K562 (cell line): Measurements from ENCODE around the gene NOTCH1. TPM values are rescaled to one million over a fixed set of nuclear protein-coding genes. Genes with fewer than 3 reads are reported as not detected.

Experiments used
- CBX3 ChIP-seq, 2 experiments: IDR thresholded peaks; 1 replicate in 1 of 2; 2 replicates in 1 of 2; pipeline ENCODE4 v1.6.1; 2012; ENCODE audit warnings: inconsistent platforms in 2 of 2, low read length in 2 of 2, borderline replicate concordance in 1 of 2, control low read depth in 1 of 2
- FUS ChIP-seq: fragments of 200-400 bp; formaldehyde crosslinking; optimal IDR thresholded peaks from 2 replicates; pipeline ENCODE3; 2017; ENCODE audit warnings: low read depth, low read length
- HCFC1 ChIP-seq: IDR thresholded peaks from 2 replicates; pipeline ENCODE4 v1.6.1; 2012; ENCODE audit warnings: low read depth, low read length, improper control_type of control experiment
- HDAC3 ChIP-seq: fragments of 450-650 bp; IDR thresholded peaks from 2 replicates; pipeline ENCODE4 v1.6.1; 2018; ENCODE audit warnings: borderline replicate concordance, mild to moderate bottlenecking, moderate library complexity; ENCODE audit not compliant: partially characterized antibody
- HDAC6 ChIP-seq: IDR thresholded peaks from 2 replicates; pipeline ENCODE4 v1.6.1; 2012; ENCODE audit warnings: low read depth, mild to moderate bottlenecking, control low read depth, inconsistent platforms, low read length, moderate library complexity
- HNRNPK ChIP-seq: fragments of 200-400 bp; formaldehyde crosslinking; IDR thresholded peaks from one replicate; pipeline ENCODE4 v1.6.1; 2018; ENCODE audit warnings: mild to moderate bottlenecking, low read depth, low read length; ENCODE audit not compliant: poor library complexity, severe bottlenecking
- ILK ChIP-seq: fragments of 450-650 bp; IDR thresholded peaks from 2 replicates; pipeline ENCODE4 v1.6.1; 2016; ENCODE audit warnings: missing genetic modification characterization, low read depth, mild to moderate bottlenecking, missing compliant biosample characterization, moderate library complexity, borderline replicate concordance
- JUN ChIP-seq, 2 experiments: sonication (generic) in 1 of 2; formaldehyde crosslinking in 1 of 2; IDR thresholded peaks; 2 replicates each; pipeline versions ENCODE4 v1.6.1 to v1.8.0; 2012 to 2022; ENCODE audit warnings: borderline replicate concordance in 2 of 2, mild to moderate bottlenecking in 2 of 2, improper control_type of control experiment in 1 of 2, low read depth in 1 of 2, low read length in 1 of 2, missing genetic modification reagents in 1 of 2
- PHB ChIP-seq: fragments of 250-450 bp; sonication (Bioruptor Pico); IDR thresholded peaks from 2 replicates; pipeline ENCODE4 v1.5.0; 2021
- PHB2 ChIP-seq: fragments of 450-650 bp; IDR thresholded peaks from 2 replicates; pipeline ENCODE4 v1.6.1; 2017; ENCODE audit warnings: low read depth
- PRPF4 ChIP-seq: fragments of 200-400 bp; formaldehyde crosslinking; IDR thresholded peaks from one replicate; pipeline ENCODE4 v1.6.1; 2017; ENCODE audit warnings: low read length, low read depth, mild to moderate bottlenecking; ENCODE audit not compliant: insufficient read depth, poor library complexity, severe bottlenecking
- RBBP5 ChIP-seq: fragments of 200-600 bp; sonication (generic); IDR thresholded peaks from 2 replicates; pipeline ENCODE4 v1.6.1; 2012; ENCODE audit warnings: borderline replicate concordance, mild to moderate bottlenecking, low read length, control low read depth, inconsistent platforms; ENCODE audit not compliant: insufficient read depth, poor library complexity, severe bottlenecking
- ZBTB17 ChIP-seq: fragments of 450-650 bp; formaldehyde crosslinking; IDR thresholded peaks from 2 replicates; pipeline ENCODE4 v1.4.0; 2020; ENCODE audit warnings: mild to moderate bottlenecking
- ZNF174 ChIP-seq: fragments of 250-450 bp; sonication (Bioruptor Pico); IDR thresholded peaks from 2 replicates; pipeline ENCODE4 v1.4.0; 2020; ENCODE audit warnings: mild to moderate bottlenecking
- polyA plus RNA-seq, 8 experiments: library from polyadenylated mRNA; depleted of rRNA in 4 of 8; stranded (reverse) in 5 of 8; unstranded in 3 of 8; fragments of >200 nt; fragmentation: Nextera tagmentation in 2 of 8; fragmentation: Illumina TruSeq in 1 of 8; extraction: Ambion mirVana in 2 of 8; extraction: Trizol in 1 of 8; gene quantifications; 2 replicates each; pipeline versions ENCODE4 v1.2.1 to v1.2.3, GENCODE V29; 2011 to 2014; ENCODE audit warnings: inconsistent platforms in 1 of 8, missing spikeins in 1 of 8
- total RNA-seq, 7 experiments: library from RNA; depleted of rRNA in 6 of 7; stranded (reverse); fragments of >200 nt in 6 of 7; fragmentation: Illumina TruSeq in 2 of 7; extraction: Trizol in 2 of 7; gene quantifications; 2 replicates each; pipeline versions ENCODE4 v1.2.1 to v1.2.3, GENCODE V29; 2011 to 2021; ENCODE audit warnings: low replicate concordance in 1 of 7
- TF ChIP-seq, protein P1 (sequence below): fragments of 450-650 bp; conservative IDR thresholded peaks from 2 replicates; pipeline ENCODE4 v1.6.1; 2016; ENCODE audit warnings: missing genetic modification characterization, low read depth, mild to moderate bottlenecking, control low read depth, missing compliant biosample characterization
- TF ChIP-seq, protein P2 (sequence below), 2 experiments: fragments of 450-650 bp; IDR thresholded peaks; 2 replicates each; pipeline ENCODE4 v1.6.1; 2018; ENCODE audit warnings: mild to moderate bottlenecking in 2 of 2, low read depth in 1 of 2; ENCODE audit not compliant: partially characterized antibody in 2 of 2
- TF ChIP-seq, protein P3 (sequence below): fragments of 450-650 bp; formaldehyde crosslinking; IDR thresholded peaks from 2 replicates; pipeline ENCODE4 v1.4.0; 2020; ENCODE audit warnings: mild to moderate bottlenecking, mixed read lengths
- TF ChIP-seq, protein P4 (sequence below): fragments of 250-450 bp; sonication (Bioruptor Pico); IDR thresholded peaks from 2 replicates; pipeline ENCODE4 v1.8.0; 2022; ENCODE audit warnings: moderate library complexity, mild to moderate bottlenecking, inconsistent platforms

NOTCH1 gene
- total and polyA plus RNA-seq, 9 of the 15 experiments (the other 6 are each of a cell fraction or from before 2014, with no cell fraction given): 0.03 to 31.4 (median 2.3) TPM

DNA sequence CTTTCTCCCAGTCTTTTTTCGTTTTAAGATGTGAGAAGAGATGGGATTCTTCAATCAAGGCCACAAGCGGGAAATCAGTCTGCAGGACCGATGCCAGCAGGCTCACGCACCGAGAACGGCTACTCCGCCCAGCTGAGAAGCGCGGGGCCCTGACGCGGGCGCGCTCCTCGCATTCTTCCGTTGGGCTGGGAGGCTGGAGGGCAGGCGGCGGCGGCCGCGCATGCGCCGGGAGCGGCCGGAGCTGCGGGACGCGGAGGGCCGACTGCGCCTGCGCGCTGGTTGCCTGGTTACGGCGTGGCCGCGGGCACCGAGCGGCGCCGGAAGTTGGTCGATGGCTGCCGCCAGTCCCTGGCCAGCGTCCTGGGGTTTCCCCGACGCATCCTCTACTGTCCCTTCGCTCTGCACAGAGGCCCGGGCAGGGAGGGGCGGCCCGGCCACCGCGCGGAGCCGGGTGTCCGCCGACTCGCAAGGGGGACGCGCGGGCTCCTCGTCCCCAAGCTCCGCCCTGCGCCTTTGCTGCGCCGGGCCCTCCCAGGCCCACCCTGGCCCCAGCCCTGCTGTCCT lies 62.2 kb downstream of the NOTCH1 start (continued):
- TF ChIP-seq RBBP5 (peak; percentile 29), ZBTB17 (no peak), PRPF4 (no peak), FUS (no peak), JUN (IDR thresholded peaks at IDR 0.05; ENCODE audit: borderline replicate concordance, low read depth, low read length) (no peak), JUN (CRISPR knock-in tag; IDR thresholded peaks at IDR 0.05; ENCODE audit: borderline replicate concordance) (no peak), ILK (tag) (no peak), CBX3 (IDR thresholded peaks at IDR 0.05; ENCODE audit: borderline replicate concordance in 1 of 2, low read length in 2 of 2) (no peak), PHB2 (no peak), HNRNPK (no peak), HDAC3 (no peak), HCFC1 (no peak), PHB (CRISPR knock-in tag) (no peak), HDAC6 (no peak), ZNF174 (CRISPR knock-in tag) (no peak)
- TF ChIP-seq, protein P1, sequence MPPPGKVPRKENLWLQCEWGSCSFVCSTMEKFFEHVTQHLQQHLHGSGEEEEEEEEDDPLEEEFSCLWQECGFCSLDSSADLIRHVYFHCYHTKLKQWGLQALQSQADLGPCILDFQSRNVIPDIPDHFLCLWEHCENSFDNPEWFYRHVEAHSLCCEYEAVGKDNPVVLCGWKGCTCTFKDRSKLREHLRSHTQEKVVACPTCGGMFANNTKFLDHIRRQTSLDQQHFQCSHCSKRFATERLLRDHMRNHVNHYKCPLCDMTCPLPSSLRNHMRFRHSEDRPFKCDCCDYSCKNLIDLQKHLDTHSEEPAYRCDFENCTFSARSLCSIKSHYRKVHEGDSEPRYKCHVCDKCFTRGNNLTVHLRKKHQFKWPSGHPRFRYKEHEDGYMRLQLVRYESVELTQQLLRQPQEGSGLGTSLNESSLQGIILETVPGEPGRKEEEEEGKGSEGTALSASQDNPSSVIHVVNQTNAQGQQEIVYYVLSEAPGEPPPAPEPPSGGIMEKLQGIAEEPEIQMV (tag): no peak
- TF ChIP-seq, protein P2, sequence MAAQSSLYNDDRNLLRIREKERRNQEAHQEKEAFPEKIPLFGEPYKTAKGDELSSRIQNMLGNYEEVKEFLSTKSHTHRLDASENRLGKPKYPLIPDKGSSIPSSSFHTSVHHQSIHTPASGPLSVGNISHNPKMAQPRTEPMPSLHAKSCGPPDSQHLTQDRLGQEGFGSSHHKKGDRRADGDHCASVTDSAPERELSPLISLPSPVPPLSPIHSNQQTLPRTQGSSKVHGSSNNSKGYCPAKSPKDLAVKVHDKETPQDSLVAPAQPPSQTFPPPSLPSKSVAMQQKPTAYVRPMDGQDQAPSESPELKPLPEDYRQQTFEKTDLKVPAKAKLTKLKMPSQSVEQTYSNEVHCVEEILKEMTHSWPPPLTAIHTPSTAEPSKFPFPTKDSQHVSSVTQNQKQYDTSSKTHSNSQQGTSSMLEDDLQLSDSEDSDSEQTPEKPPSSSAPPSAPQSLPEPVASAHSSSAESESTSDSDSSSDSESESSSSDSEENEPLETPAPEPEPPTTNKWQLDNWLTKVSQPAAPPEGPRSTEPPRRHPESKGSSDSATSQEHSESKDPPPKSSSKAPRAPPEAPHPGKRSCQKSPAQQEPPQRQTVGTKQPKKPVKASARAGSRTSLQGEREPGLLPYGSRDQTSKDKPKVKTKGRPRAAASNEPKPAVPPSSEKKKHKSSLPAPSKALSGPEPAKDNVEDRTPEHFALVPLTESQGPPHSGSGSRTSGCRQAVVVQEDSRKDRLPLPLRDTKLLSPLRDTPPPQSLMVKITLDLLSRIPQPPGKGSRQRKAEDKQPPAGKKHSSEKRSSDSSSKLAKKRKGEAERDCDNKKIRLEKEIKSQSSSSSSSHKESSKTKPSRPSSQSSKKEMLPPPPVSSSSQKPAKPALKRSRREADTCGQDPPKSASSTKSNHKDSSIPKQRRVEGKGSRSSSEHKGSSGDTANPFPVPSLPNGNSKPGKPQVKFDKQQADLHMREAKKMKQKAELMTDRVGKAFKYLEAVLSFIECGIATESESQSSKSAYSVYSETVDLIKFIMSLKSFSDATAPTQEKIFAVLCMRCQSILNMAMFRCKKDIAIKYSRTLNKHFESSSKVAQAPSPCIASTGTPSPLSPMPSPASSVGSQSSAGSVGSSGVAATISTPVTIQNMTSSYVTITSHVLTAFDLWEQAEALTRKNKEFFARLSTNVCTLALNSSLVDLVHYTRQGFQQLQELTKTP (IDR thresholded peaks at IDR 0.05; ENCODE audit: low read depth in 1 of 2, partially characterized antibody in 2 of 2): no peak
- TF ChIP-seq, protein P3, sequence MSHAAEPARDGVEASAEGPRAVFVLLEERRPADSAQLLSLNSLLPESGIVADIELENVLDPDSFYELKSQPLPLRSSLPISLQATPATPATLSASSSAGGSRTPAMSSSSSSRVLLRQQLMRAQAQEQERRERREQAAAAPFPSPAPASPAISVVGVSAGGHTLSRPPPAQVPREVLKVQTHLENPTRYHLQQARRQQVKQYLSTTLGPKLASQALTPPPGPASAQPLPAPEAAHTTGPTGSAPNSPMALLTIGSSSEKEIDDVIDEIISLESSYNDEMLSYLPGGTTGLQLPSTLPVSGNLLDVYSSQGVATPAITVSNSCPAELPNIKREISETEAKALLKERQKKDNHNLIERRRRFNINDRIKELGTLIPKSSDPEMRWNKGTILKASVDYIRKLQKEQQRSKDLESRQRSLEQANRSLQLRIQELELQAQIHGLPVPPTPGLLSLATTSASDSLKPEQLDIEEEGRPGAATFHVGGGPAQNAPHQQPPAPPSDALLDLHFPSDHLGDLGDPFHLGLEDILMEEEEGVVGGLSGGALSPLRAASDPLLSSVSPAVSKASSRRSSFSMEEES (CRISPR knock-in tag): no peak
- TF ChIP-seq, protein P4, sequence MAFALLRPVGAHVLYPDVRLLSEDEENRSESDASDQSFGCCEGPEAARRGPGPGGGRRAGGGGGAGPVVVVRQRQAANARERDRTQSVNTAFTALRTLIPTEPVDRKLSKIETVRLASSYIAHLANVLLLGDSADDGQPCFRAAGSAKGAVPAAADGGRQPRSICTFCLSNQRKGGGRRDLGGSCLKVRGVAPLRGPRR (CRISPR knock-in tag): no peak
